Uterus (tissue), 4 donors: ENCODE results near the gene BGN. TPM values are rescaled to one million over a fixed set of nuclear protein-coding genes. Genes with fewer than 3 reads are reported as not detected.
A peak's percentile ranks its signal among the peaks of the same experiment; 100 is the strongest.

Experiments
- DNase-seq, 2 donors: peaks; one replicate each; pipeline ENCODE4 v3.0.0-alpha.2; 2019 to 2020
- H3K27ac ChIP-seq, 2 donors: fragments of 200-600 bp; sonication (generic); 1 replicate in 1 of 2; 2 replicates in 1 of 2; pipeline ENCODE4 v1.5.1; 2016 to 2018
- H3K27me3 ChIP-seq, 2 donors: fragments of 200-600 bp; sonication (generic); one replicate each; pipeline ENCODE4 v1.5.1; 2018 to 2019; ENCODE audit warnings: control low read depth in 1 of 2
- H3K36me3 ChIP-seq, 2 donors: fragments of 200-600 bp; sonication (generic); one replicate each; pipeline ENCODE4 v1.5.1; 2019; ENCODE audit warnings: control low read depth in 1 of 2
- H3K4me1 ChIP-seq, 2 donors: fragments of 200-600 bp; sonication (generic); one replicate each; pipeline ENCODE4 v1.5.1; 2018 to 2019; ENCODE audit warnings: control low read depth in 1 of 2
- H3K4me3 ChIP-seq, 2 donors: fragments of 200-600 bp; sonication (generic); 1 replicate in 1 of 2; 2 replicates in 1 of 2; pipeline ENCODE4 v1.5.1; 2018 to 2019; ENCODE audit warnings: mild to moderate bottlenecking in 1 of 2
- H3K9me3 ChIP-seq, 2 donors: fragments of 200-600 bp; sonication (generic); one replicate each; pipeline ENCODE4 v1.5.1; 2019; ENCODE audit warnings: control low read depth in 1 of 2
- CTCF ChIP-seq, 4 experiments: fragments of 200-600 bp in 2 of 4; fragments of 450-650 bp in 2 of 4; sonication (generic) in 2 of 4; IDR thresholded peaks; one replicate each; pipeline ENCODE4 v1.5.1; 2016 to 2019; ENCODE audit warnings: antibody characterized with exemption in 4 of 4, mild to moderate bottlenecking in 2 of 4, moderate library complexity in 1 of 4
- POLR2A ChIP-seq, 2 donors: fragments of 450-650 bp; IDR thresholded peaks; one replicate each; pipeline ENCODE4 v1.6.1; 2016; ENCODE audit warnings: antibody characterized with exemption in 2 of 2, mild to moderate bottlenecking in 1 of 2, moderate library complexity in 1 of 2
- intact Hi-C: fragments of 100-400 bp; cut with DNase I; formaldehyde crosslinking; loops from one replicate; pipeline ENCODE4 v1.15.1; 2023; ENCODE audit warnings: low total_unique reads
- total RNA-seq, 4 donors: library from RNA; depleted of rRNA in 3 of 4; stranded (reverse); fragments of >200 nt in 3 of 4; gene quantifications; one replicate each; pipeline versions ENCODE4 v1.1.0 to v1.2.4, GENCODE V29; 2014 to 2023
- donor health status: DM: yes; HTN: yes; CAD: no.

The BGN gene
- total RNA-seq, 4 donors from 2014 or later, result 36.8 to 91.5 (median 50.0) TPM

DNA sequence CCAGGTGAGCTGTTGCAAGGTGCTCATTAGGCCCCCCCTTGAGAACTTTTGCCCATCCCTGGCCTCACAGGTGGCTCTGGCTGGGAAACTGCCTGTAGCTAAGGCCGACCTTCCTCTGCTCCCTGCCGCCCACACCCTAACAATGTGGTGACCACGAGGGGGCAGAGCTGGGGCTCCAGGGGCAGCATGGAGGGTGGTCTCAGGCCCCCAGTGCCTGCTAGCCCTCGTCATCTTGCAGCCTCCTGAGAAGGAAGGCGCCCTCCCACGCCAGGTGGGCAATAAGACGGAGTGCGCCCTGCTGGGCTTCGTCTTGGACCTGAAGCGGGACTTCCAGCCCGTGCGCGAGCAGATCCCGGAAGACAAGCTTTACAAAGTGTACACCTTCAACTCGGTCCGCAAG lies 55.0 kb downstream of the BGN start:
- Histone ChIP-seq H3K9me3 (no peaks in the 10 kb centered on the region), H3K4me3 (no peak overlapping the region), H3K4me1 (no peaks in the 10 kb centered on the region), H3K27ac (no peak overlapping the region), H3K36me3 (no peaks in the 10 kb centered on the region), H3K27me3 (no peaks in the 10 kb centered on the region)
- no peak for TF ChIP-seq CTCF (IDR thresholded peaks at IDR 0.05)
- TF ChIP-seq POLR2A (IDR thresholded peaks at IDR 0.05), result no peak
- no peak for DNase-seq
- intact Hi-C loops, result loop anchor here (10.0 kb wide), 1 partner anchor 115 kb away; no protein-coding TSS in a partner anchor

DNA sequence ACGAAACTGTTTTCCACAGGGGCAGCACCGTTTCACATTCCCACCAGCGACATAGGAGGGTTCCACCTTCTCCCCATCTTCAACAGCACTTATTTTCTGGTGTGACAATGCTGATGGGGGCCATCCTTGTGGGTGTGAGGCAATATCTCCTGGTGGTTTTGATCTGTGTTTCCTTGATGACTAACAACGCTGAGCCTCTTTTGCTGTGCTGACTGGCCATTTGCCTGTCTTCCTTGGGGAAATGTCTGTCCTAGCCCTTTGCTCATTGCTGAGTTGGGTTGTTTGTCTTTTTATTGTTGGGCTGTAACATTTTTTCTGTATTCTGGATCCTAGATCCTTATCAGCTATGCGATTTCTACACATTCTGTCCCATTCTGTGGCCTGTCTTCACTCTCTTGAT lies 56.4 kb downstream of the BGN start:
- TF ChIP-seq POLR2A (IDR thresholded peaks at IDR 0.05) (no peak), CTCF (IDR thresholded peaks at IDR 0.05) (no peak)
- intact Hi-C loops, result loop anchor here (10.0 kb wide), 1 partner anchor 114 kb away; no protein-coding TSS in a partner anchor
- H3K27me3 ChIP-seq, result no peaks in the 10 kb centered on the region
- H3K36me3 ChIP-seq, result no peaks in the 10 kb centered on the region
- H3K4me1 ChIP-seq, result no peaks in the 10 kb centered on the region
- no peak for DNase-seq
- H3K9me3 ChIP-seq, result no peaks in the 10 kb centered on the region
- no peak overlapping the region for H3K27ac ChIP-seq
- no peak overlapping the region for H3K4me3 ChIP-seq

DNA sequence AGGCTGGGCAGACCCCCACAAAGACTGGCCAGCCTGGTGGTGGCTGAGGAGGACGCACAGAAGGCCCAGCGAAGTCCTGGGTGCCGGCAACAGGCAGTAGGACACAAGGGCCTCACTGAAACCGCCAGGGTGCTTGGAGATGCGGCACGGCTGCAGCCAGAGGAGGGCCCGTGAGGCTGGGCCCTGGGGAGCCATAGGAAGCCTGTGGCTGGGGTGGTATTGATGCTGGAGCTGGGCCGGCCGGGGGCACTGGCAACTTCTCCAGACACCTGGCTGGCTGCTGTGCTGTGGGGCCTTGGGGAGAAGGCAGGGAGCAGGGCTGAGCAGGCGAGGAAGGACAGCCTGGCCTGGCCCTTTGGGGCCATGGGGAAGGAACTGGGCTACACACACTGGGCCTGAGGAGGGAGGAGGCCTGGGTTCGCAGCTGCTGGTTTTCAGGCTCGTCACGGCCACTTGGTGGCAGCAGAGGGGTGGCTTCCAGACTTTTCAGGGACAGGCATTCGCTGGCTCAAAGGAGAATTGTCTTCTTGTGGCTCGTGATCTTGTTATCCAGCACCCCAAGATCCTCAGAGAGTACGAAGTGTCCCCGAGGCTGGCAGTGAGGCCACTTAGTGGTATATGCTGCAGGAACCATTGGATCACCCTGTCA lies 59.9 kb downstream of the BGN start:
- H3K27me3 ChIP-seq, result no peaks in the 10 kb centered on the region
- DNase-seq, result peak; percentile 31 to 55

GRCh38 chrX:153556767-153557166 lies 62.0 kb downstream of the BGN start:
- intact Hi-C loops, result loop anchor here (10.0 kb wide), 1 partner anchor 108 kb away; no protein-coding TSS in a partner anchor
- H3K9me3 ChIP-seq, result no peaks in the 10 kb centered on the region
- no peaks in the 10 kb centered on the region for H3K36me3 ChIP-seq
- no peak for TF ChIP-seq POLR2A (IDR thresholded peaks at IDR 0.05)
- no peak for TF ChIP-seq CTCF (IDR thresholded peaks at IDR 0.05)
- H3K4me3 ChIP-seq, result no peak overlapping the region
- no peaks in the 10 kb centered on the region for H3K27me3 ChIP-seq
- no peaks in the 10 kb centered on the region for H3K4me1 ChIP-seq
- H3K27ac ChIP-seq, result no peak overlapping the region
- no peak for DNase-seq

More for the DNA sequence above, 59.9 kb downstream of the BGN start:
- H3K27ac ChIP-seq, result no peak overlapping the region
- H3K9me3 ChIP-seq, result no peaks in the 10 kb centered on the region
- H3K4me1 ChIP-seq, result no peaks in the 10 kb centered on the region
- no peak overlapping the region for H3K4me3 ChIP-seq
- intact Hi-C loops, result loop anchor here (10.0 kb wide), 1 partner anchor 110 kb away; no protein-coding TSS in a partner anchor
- no peaks in the 10 kb centered on the region for H3K36me3 ChIP-seq
- TF ChIP-seq CTCF (IDR thresholded peaks at IDR 0.05) (peak; percentile 39 to 58 (median 53)), POLR2A (IDR thresholded peaks at IDR 0.05) (no peak)

- no peaks in the 10 kb centered on the region for H3K9me3 ChIP-seq
- no peaks in the 10 kb centered on the region for H3K27me3 ChIP-seq
- intact Hi-C loops, result loop anchor here (10.0 kb wide), 1 partner anchor 107 kb away; no protein-coding TSS in a partner anchor
- DNase-seq, result no peak
- no peak overlapping the region for H3K27ac ChIP-seq
- no peaks in the 10 kb centered on the region for H3K36me3 ChIP-seq
- TF ChIP-seq POLR2A (IDR thresholded peaks at IDR 0.05), result no peak
- no peak for TF ChIP-seq CTCF (IDR thresholded peaks at IDR 0.05)
- no peak overlapping the region for H3K4me3 ChIP-seq
- no peaks in the 10 kb centered on the region for H3K4me1 ChIP-seq
Measured at GRCh38 chrX:153557618-153558355, 63.0 kb downstream of the BGN start.
